Loucy (cell line): ENCODE results near the gene HIRA.

Experiments
- H2AFZ ChIP-seq: fragments of 200-600 bp; sonication (generic); 2 replicates; pipeline ENCODE4 v1.6.0; 2016; ENCODE audit warnings: antibody characterized with exemption, mild to moderate bottlenecking, low read length, moderate library complexity
- H3F3A ChIP-seq: fragments of 200-600 bp; 2 replicates; pipeline ENCODE4 v1.6.0; 2016; ENCODE audit warnings: antibody characterized with exemption, low read depth, mild to moderate bottlenecking
- H3K27me3 ChIP-seq: fragments of 200-600 bp; sonication (generic); 2 replicates; pipeline ENCODE4 v1.6.1; 2014; ENCODE audit warnings: low read length, mild to moderate bottlenecking; ENCODE audit not compliant: insufficient read depth, poor library complexity, severe bottlenecking
- H3K36me3 ChIP-seq: fragments of 200-600 bp; sonication (generic); 2 replicates; pipeline ENCODE4 v1.6.1; 2016; ENCODE audit warnings: low read length; ENCODE audit not compliant: insufficient read depth
- H3K4me1 ChIP-seq: fragments of 200-600 bp; sonication (generic); 2 replicates; pipeline ENCODE4 v1.5.1; 2014; ENCODE audit warnings: low read length, mild to moderate bottlenecking; ENCODE audit not compliant: insufficient read depth, poor library complexity, severe bottlenecking
- H3K4me2 ChIP-seq: fragments of 200-600 bp; sonication (generic); 2 replicates; pipeline ENCODE4 v1.6.0; 2014; ENCODE audit warnings: antibody characterized with exemption, low read length, low read depth, mild to moderate bottlenecking; ENCODE audit not compliant: poor library complexity, severe bottlenecking
- H3K4me3 ChIP-seq: fragments of 200-600 bp; sonication (generic); 2 replicates; pipeline ENCODE4 v1.5.1; 2014; ENCODE audit warnings: low read length, mild to moderate bottlenecking, mixed read lengths; ENCODE audit not compliant: poor library complexity, severe bottlenecking
- H3K79me2 ChIP-seq: fragments of 200-600 bp; sonication (generic); 2 replicates; pipeline ENCODE4 v1.6.1; 2014; ENCODE audit warnings: low read length; ENCODE audit not compliant: insufficient read depth
- H3K9ac ChIP-seq: fragments of 200-600 bp; sonication (generic); 2 replicates; pipeline ENCODE4 v1.6.0; 2014; ENCODE audit warnings: mild to moderate bottlenecking, low read depth, low read length, moderate library complexity; ENCODE audit not compliant: poor library complexity, severe bottlenecking
- H3K9me2 ChIP-seq: fragments of 200-600 bp; sonication (generic); replicated peaks from 2 replicates; pipeline ENCODE4 v1.6.1; 2016; ENCODE audit warnings: low read depth, low read length, mixed read lengths
- H3K9me3 ChIP-seq: fragments of 200-600 bp; sonication (generic); 2 replicates; pipeline ENCODE4 v1.6.1; 2014; ENCODE audit warnings: mild to moderate bottlenecking, antibody characterized with exemption, low read length, low read depth; ENCODE audit not compliant: insufficient read depth
- H4K20me1 ChIP-seq: fragments of 200-600 bp; sonication (generic); 2 replicates; pipeline ENCODE4 v1.6.0; 2014; ENCODE audit warnings: antibody characterized with exemption, low read length, mild to moderate bottlenecking; ENCODE audit not compliant: insufficient read depth, poor library complexity, severe bottlenecking
- EZH2phosphoT487 ChIP-seq: fragments of 200-600 bp; IDR thresholded peaks from 2 replicates; pipeline ENCODE4 v1.6.1; 2018; ENCODE audit warnings: antibody characterized with exemption, mild to moderate bottlenecking, moderate library complexity, borderline replicate concordance
- TF ChIP-seq, protein P1 (sequence below): fragments of 200-600 bp; sonication (generic); conservative IDR thresholded peaks from 2 replicates; pipeline ENCODE4 v1.5.1; 2014; ENCODE audit warnings: mild to moderate bottlenecking, antibody characterized with exemption, low read length

The HIRA gene

DNA sequence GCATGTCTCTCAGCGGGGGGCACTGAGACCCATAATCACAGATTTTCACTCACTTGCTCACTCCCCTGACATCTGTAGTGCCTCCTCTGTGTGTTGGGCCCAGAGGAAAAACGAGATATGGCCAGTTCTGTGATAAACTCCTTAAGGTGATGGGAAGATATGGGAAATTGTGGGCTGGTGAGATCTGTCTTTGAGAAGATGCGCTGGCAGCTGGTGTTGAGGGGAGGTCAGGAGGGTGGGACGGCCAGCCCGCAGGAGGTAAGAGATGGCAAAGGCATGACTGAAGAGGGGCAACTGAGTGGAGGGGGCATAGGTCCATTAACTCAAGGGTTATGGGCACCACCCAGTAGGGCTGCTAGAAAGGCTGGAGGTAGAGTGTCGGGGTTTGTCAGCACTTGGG, 79.9 kb downstream of the HIRA start:
- no peak overlapping the region for H3K4me3 ChIP-seq
- H3K9me2 ChIP-seq = no peaks in the 10 kb centered on the region
- H3K27me3 ChIP-seq = no peaks in the 10 kb centered on the region
- no peak overlapping the region for H3K9ac ChIP-seq
- peaks cover 65% of the 10 kb centered on the region; the same call in 1 of the 2 replicates for H3K36me3 ChIP-seq
- no peak overlapping the region for H3K4me2 ChIP-seq
- no peaks in the 10 kb centered on the region for H3K79me2 ChIP-seq
- H2AFZ ChIP-seq = no peak overlapping the region
- no peaks in the 10 kb centered on the region for H3K9me3 ChIP-seq
- no peaks in the 10 kb centered on the region for H3K4me1 ChIP-seq
- TF ChIP-seq, protein P1, sequence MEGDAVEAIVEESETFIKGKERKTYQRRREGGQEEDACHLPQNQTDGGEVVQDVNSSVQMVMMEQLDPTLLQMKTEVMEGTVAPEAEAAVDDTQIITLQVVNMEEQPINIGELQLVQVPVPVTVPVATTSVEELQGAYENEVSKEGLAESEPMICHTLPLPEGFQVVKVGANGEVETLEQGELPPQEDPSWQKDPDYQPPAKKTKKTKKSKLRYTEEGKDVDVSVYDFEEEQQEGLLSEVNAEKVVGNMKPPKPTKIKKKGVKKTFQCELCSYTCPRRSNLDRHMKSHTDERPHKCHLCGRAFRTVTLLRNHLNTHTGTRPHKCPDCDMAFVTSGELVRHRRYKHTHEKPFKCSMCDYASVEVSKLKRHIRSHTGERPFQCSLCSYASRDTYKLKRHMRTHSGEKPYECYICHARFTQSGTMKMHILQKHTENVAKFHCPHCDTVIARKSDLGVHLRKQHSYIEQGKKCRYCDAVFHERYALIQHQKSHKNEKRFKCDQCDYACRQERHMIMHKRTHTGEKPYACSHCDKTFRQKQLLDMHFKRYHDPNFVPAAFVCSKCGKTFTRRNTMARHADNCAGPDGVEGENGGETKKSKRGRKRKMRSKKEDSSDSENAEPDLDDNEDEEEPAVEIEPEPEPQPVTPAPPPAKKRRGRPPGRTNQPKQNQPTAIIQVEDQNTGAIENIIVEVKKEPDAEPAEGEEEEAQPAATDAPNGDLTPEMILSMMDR = no peak
- TF ChIP-seq EZH2phosphoT487 = no peak
- no peaks in the 10 kb centered on the region for H3F3A ChIP-seq
- no peaks in the 10 kb centered on the region for H4K20me1 ChIP-seq

- no peak overlapping the region for H3K4me2 ChIP-seq
- no peaks in the 10 kb centered on the region for H4K20me1 ChIP-seq
- TF ChIP-seq EZH2phosphoT487 = no peak
- TF ChIP-seq, protein P1 = no peak
- no peaks in the 10 kb centered on the region for H3F3A ChIP-seq
- H3K36me3 ChIP-seq = peaks cover 58% of the 10 kb centered on the region; the same call in 1 of the 2 replicates
- no peaks in the 10 kb centered on the region for H3K4me1 ChIP-seq
- no peaks in the 10 kb centered on the region for H3K9me3 ChIP-seq
- H2AFZ ChIP-seq = no peak overlapping the region
- H3K9me2 ChIP-seq = no peaks in the 10 kb centered on the region
- no peaks in the 10 kb centered on the region for H3K27me3 ChIP-seq
- H3K9ac ChIP-seq = no peak overlapping the region
- no peak overlapping the region for H3K4me3 ChIP-seq
- no peaks in the 10 kb centered on the region for H3K79me2 ChIP-seq
Measured at GRCh38 chr22:19350947-19351346, 80.6 kb downstream of the HIRA start.

DNA sequence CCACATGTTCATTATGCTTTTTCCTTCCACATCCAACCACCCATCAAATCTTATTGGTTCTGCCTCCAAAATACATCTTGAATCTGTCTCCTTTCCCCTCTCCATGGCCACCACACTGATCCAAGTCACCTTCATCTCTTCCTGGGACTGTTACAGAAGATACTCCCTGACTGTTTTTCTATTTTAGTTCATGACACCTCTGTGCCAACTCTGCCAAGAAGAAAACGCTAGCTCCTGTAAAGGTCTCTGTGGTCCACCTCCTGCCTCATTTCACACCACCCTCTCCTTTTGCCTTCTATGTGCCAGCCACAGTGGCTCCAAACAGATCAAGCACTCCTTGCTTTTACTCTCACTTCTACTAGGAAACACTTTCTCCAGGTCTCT, 81.1 kb downstream of the HIRA start:
- no peaks in the 10 kb centered on the region for H3K9me3 ChIP-seq
- peaks cover 54% of the 10 kb centered on the region; the same call in 1 of the 2 replicates for H3K36me3 ChIP-seq
- H3K79me2 ChIP-seq = no peaks in the 10 kb centered on the region

More for the DNA sequence above, 81.1 kb downstream of the HIRA start:
- no peaks in the 10 kb centered on the region for H3K4me1 ChIP-seq
- no peaks in the 10 kb centered on the region for H3F3A ChIP-seq
- H3K9ac ChIP-seq = no peak overlapping the region
- no peaks in the 10 kb centered on the region for H3K27me3 ChIP-seq
- TF ChIP-seq, protein P1 = no peak
- no peak for TF ChIP-seq EZH2phosphoT487
- no peak overlapping the region for H3K4me3 ChIP-seq
- no peak overlapping the region for H2AFZ ChIP-seq
- no peaks in the 10 kb centered on the region for H4K20me1 ChIP-seq
- H3K4me2 ChIP-seq = no peak overlapping the region
- H3K9me2 ChIP-seq = no peaks in the 10 kb centered on the region
